Muscle of leg (tissue), 9 donors: ENCODE data around the gene PRAMEF14. TPM values are rescaled to one million over a fixed set of nuclear protein-coding genes. Genes with fewer than 3 reads are reported as not detected.

Experiments
- polyA plus RNA-seq, 8 donors: library from polyadenylated mRNA; unstranded; fragments of 120-200 nt; gene quantifications; one replicate each; pipeline versions ENCODE4 v1.2.1 to v1.2.3, GENCODE V29; 2013; ENCODE audit warnings: inconsistent platforms in 1 of 8, low replicate concordance in 1 of 8; ENCODE audit not compliant: insufficient read length in 8 of 8, insufficient read depth in 1 of 8
- total RNA-seq: library from RNA; stranded (reverse); fragments of 120-200 nt; gene quantifications from one replicate; pipeline ENCODE4 v1.2.4, GENCODE V29; 2013

PRAMEF14 gene
- total and polyA plus RNA-seq, 9 donors = not detected

Other genes with a start within 250 kb of the PRAMEF14 start
- gene HNRNPCL2, start 230.3 kb downstream of the PRAMEF14 start, total RNA-seq = not detected
- under 1 TPM in 1 of 8 donors, not detected in 7; 0.14 TPM for gene HNRNPCL2, start 230.3 kb downstream of the PRAMEF14 start, polyA plus RNA-seq
- gene PRAMEF26, start 191.1 kb downstream of the PRAMEF14 start, total RNA-seq = not detected
- gene PRAMEF26, start 191.1 kb downstream of the PRAMEF14 start, polyA plus RNA-seq = not detected
- gene HNRNPCL4, start 181.5 kb downstream of the PRAMEF14 start, total RNA-seq = not detected
- gene HNRNPCL4, start 181.5 kb downstream of the PRAMEF14 start, polyA plus RNA-seq = under 1 TPM in 4 of 8 donors, not detected in 4; 0.19 to 0.42 (median 0.26) TPM
- not detected for gene PRAMEF9, start 175.3 kb downstream of the PRAMEF14 start, total RNA-seq
- gene PRAMEF9, start 175.3 kb downstream of the PRAMEF14 start, polyA plus RNA-seq = not detected
- gene PRAMEF13, start 145.7 kb downstream of the PRAMEF14 start, total RNA-seq = not detected
- not detected for gene PRAMEF13, start 145.7 kb downstream of the PRAMEF14 start, polyA plus RNA-seq
- not detected for gene PRAMEF18, start 121.0 kb downstream of the PRAMEF14 start, total RNA-seq
- gene PRAMEF18, start 121.0 kb downstream of the PRAMEF14 start, polyA plus RNA-seq = not detected
- gene PRAMEF5, start 92.9 kb downstream of the PRAMEF14 start, total RNA-seq = not detected
- gene PRAMEF5, start 92.9 kb downstream of the PRAMEF14 start, polyA plus RNA-seq = not detected
- gene PRAMEF8, start 62.0 kb downstream of the PRAMEF14 start, total RNA-seq = not detected
- gene PRAMEF8, start 62.0 kb downstream of the PRAMEF14 start, polyA plus RNA-seq = not detected
- gene PRAMEF33, start 43.6 kb downstream of the PRAMEF14 start, total RNA-seq = not detected
- gene PRAMEF33, start 43.6 kb downstream of the PRAMEF14 start, polyA plus RNA-seq = under 1 TPM in 1 of 8 donors, not detected in 7; 0.13 TPM
- gene PRAMEF15, start 31.6 kb downstream of the PRAMEF14 start, total RNA-seq = not detected
- gene PRAMEF15, start 31.6 kb downstream of the PRAMEF14 start, polyA plus RNA-seq = not detected
- not detected for gene PRAMEF19, start 24.8 kb upstream of the PRAMEF14 start, total RNA-seq
- not detected for gene PRAMEF19, start 24.8 kb upstream of the PRAMEF14 start, polyA plus RNA-seq
- gene PRAMEF17, start 42.5 kb upstream of the PRAMEF14 start, total RNA-seq = not detected
- gene PRAMEF17, start 42.5 kb upstream of the PRAMEF14 start, polyA plus RNA-seq = not detected
- not detected for gene PRAMEF20, start 63.3 kb upstream of the PRAMEF14 start, total RNA-seq
- gene PRAMEF20, start 63.3 kb upstream of the PRAMEF14 start, polyA plus RNA-seq = not detected
- gene LRRC38, start 166.9 kb upstream of the PRAMEF14 start, total RNA-seq = 11.9 TPM
- 10 to 100 TPM; 17.8 to 51.2 (median 30.2) TPM for gene LRRC38, start 166.9 kb upstream of the PRAMEF14 start, polyA plus RNA-seq
- gene PDPN, start 236.7 kb upstream of the PRAMEF14 start, total RNA-seq = 14.5 TPM
- gene PDPN, start 236.7 kb upstream of the PRAMEF14 start, polyA plus RNA-seq = 10 to 100 TPM; 28.6 to 52.2 (median 44.9) TPM